SU-DHL-6 (cell line): Measurements from ENCODE around the gene ALK.

Experiments used
- CTCF ChIP-seq: fragments of 200-600 bp; sonication (generic); IDR thresholded peaks from one replicate; pipeline ENCODE4 v1.5.1; 2017; ENCODE audit warnings: antibody characterized with exemption, mild to moderate bottlenecking, low read length, moderate library complexity; ENCODE audit not compliant: insufficient read depth, poor library complexity, severe bottlenecking
- EZH2phosphoT487 ChIP-seq: fragments of 200-600 bp; sonication (generic), shearing (Covaris generic); conservative IDR thresholded peaks from 2 replicates; pipeline ENCODE4 v1.6.1; 2018; ENCODE audit warnings: mild to moderate bottlenecking, antibody characterized with exemption, low read length, moderate library complexity, mixed read lengths

GRCh38 chr2:29627279-29627711, 294.1 kb downstream of the ALK start:
- no peak for TF ChIP-seq EZH2phosphoT487
- TF ChIP-seq CTCF, result no peak
